ENCODE measurements around the gene FAM9A.

Gene FAM9A

GRCh38 chrX:8845060-8845459, 43.9 kb upstream of the FAM9A start:
- H3K9me3 ChIP-seq (ENCODE audit: low read length): no peaks in the 10 kb centered on the region
- no peaks in the 10 kb centered on the region for H3K9me2 ChIP-seq (ENCODE audit: low read depth, low read length)
- H2AFZ ChIP-seq (ENCODE audit: low read length): no peak overlapping the region
- H3K36me3 ChIP-seq (ENCODE audit: insufficient read depth, low read length): no peaks in the 10 kb centered on the region
- no peak overlapping the region for H3K4me2 ChIP-seq (ENCODE audit: low read length)
- H3K27ac ChIP-seq (ENCODE audit: low read depth, low read length, poor library complexity, severe bottlenecking): no peak overlapping the region
- TF ChIP-seq CTCF (IDR thresholded peaks at IDR 0.05; ENCODE audit: low read length) (no peak), EZH2 (IDR thresholded peaks at IDR 0.05; ENCODE audit: borderline replicate concordance, low read length) (no peak)
- H3K4me1 ChIP-seq (ENCODE audit: insufficient read depth, low read length, severe bottlenecking): no peaks in the 10 kb centered on the region
- H3K4me3 ChIP-seq (ENCODE audit: low read depth, low read length, poor library complexity, severe bottlenecking): no peak overlapping the region
- H3F3A ChIP-seq (ENCODE audit: insufficient read depth, low read length): no peaks in the 10 kb centered on the region
- H3K79me2 ChIP-seq (ENCODE audit: insufficient read depth, low read length): no peaks in the 10 kb centered on the region
- no peaks in the 10 kb centered on the region for H4K20me1 ChIP-seq (ENCODE audit: insufficient read depth, low read length)
- H3K9ac ChIP-seq (ENCODE audit: low read length): no peak overlapping the region
- H3K27me3 ChIP-seq (ENCODE audit: insufficient read depth, low read length): no peaks in the 10 kb centered on the region

DNA sequence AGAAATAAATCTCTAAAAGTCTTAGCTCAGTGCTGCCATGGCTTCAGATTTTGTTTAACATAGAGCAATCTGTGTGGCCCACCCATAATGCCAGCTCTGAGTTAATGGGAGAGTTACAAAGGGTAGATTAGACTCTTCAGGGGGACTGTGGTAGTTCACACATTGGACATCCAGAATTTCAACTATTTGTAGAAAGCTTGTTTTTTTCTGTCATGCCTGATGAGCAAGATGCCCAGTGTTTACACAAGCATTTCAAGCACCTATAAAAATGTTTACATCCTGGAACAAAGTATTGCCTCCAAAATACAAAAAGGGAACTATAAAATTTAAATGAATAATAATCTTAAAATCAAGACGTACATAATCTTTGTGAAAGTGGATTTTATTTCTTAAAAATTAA, 43.0 kb upstream of the FAM9A start:
- H3K9me2 ChIP-seq (ENCODE audit: low read depth, low read length): no peaks in the 10 kb centered on the region
- H3K79me2 ChIP-seq (ENCODE audit: insufficient read depth, low read length): no peaks in the 10 kb centered on the region
- no peaks in the 10 kb centered on the region for H3K4me1 ChIP-seq (ENCODE audit: insufficient read depth, low read length, severe bottlenecking)
- no peak overlapping the region for H3K9ac ChIP-seq (ENCODE audit: low read length)
- no peak overlapping the region for H2AFZ ChIP-seq (ENCODE audit: low read length)
- H3K36me3 ChIP-seq (ENCODE audit: insufficient read depth, low read length): no peaks in the 10 kb centered on the region
- H3K4me2 ChIP-seq (ENCODE audit: low read length): no peak overlapping the region
- no peaks in the 10 kb centered on the region for H4K20me1 ChIP-seq (ENCODE audit: insufficient read depth, low read length)
- no peaks in the 10 kb centered on the region for H3K9me3 ChIP-seq (ENCODE audit: low read length)
- no peak overlapping the region for H3K4me3 ChIP-seq (ENCODE audit: low read depth, low read length, poor library complexity, severe bottlenecking)
- H3K27me3 ChIP-seq (ENCODE audit: insufficient read depth, low read length): no peaks in the 10 kb centered on the region
- no peak overlapping the region for H3K27ac ChIP-seq (ENCODE audit: low read depth, low read length, poor library complexity, severe bottlenecking)
- no peaks in the 10 kb centered on the region for H3F3A ChIP-seq (ENCODE audit: insufficient read depth, low read length)
- TF ChIP-seq EZH2 (IDR thresholded peaks at IDR 0.05; ENCODE audit: borderline replicate concordance, low read length): no peak
- no peak for TF ChIP-seq CTCF (IDR thresholded peaks at IDR 0.05; ENCODE audit: low read length)

DNA sequence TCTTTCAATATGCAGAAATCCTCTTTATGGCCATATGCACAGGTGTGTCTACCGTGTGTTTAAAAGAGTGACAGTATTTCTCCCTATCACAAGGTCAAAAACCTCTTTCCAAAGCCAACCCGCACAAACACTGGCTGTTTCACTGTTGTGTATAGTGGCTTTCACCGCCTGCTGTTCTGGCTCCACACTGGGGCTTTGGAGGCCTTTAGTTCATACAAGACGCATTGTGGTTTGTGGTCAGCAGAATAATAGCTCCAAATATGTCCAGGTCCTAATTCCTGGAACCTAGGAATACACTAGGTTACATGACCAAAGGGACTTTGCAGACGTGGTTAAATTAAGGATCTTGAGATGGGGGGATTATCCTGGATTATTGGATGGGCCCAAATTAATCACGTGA, 40.7 kb upstream of the FAM9A start:
- Histone ChIP-seq H2AFZ (ENCODE audit: low read length) (no peak overlapping the region), H3K4me3 (ENCODE audit: low read depth, low read length, poor library complexity, severe bottlenecking) (no peak overlapping the region), H3K4me1 (ENCODE audit: insufficient read depth, low read length, severe bottlenecking) (no peaks in the 10 kb centered on the region), H4K20me1 (ENCODE audit: insufficient read depth, low read length) (no peaks in the 10 kb centered on the region), H3K27ac (ENCODE audit: low read depth, low read length, poor library complexity, severe bottlenecking) (no peak overlapping the region), H3K4me2 (ENCODE audit: low read length) (no peak overlapping the region), H3K9ac (ENCODE audit: low read length) (no peak overlapping the region), H3F3A (ENCODE audit: insufficient read depth, low read length) (no peaks in the 10 kb centered on the region), H3K79me2 (ENCODE audit: insufficient read depth, low read length) (no peaks in the 10 kb centered on the region), H3K9me2 (ENCODE audit: low read depth, low read length) (no peaks in the 10 kb centered on the region), H3K27me3 (ENCODE audit: insufficient read depth, low read length) (no peaks in the 10 kb centered on the region), H3K36me3 (ENCODE audit: insufficient read depth, low read length) (no peaks in the 10 kb centered on the region), H3K9me3 (ENCODE audit: low read length) (no peaks in the 10 kb centered on the region)
- TF ChIP-seq EZH2 (IDR thresholded peaks at IDR 0.05; ENCODE audit: borderline replicate concordance, low read length): no peak
- no peak for TF ChIP-seq CTCF (IDR thresholded peaks at IDR 0.05; ENCODE audit: low read length)

Measured in OCI-LY1 (cell line).